OCI-LY7 (cell line): ENCODE results near the gene CCBE1.

Source experiments
- CTCF ChIP-seq: fragments of 200-600 bp; sonication (generic); conservative IDR thresholded peaks from 2 replicates; pipeline ENCODE4 v1.5.1; 2014; ENCODE audit warnings: mild to moderate bottlenecking, antibody characterized with exemption, low read length, moderate library complexity, mixed read lengths
- EZH2phosphoT487 ChIP-seq: fragments of 200-600 bp; sonication (generic); IDR thresholded peaks from 2 replicates; pipeline ENCODE4 v1.6.1; 2018; ENCODE audit warnings: low read depth, borderline replicate concordance, mild to moderate bottlenecking, mixed run types, antibody characterized with exemption, low read length, moderate library complexity, mixed read lengths

- TF ChIP-seq CTCF = no peak
- no peak for TF ChIP-seq EZH2phosphoT487
These were observed 134.5 kb downstream of the CCBE1 start for GRCh38 chr18:59562751-59563150.
